ENCODE results near the gene SND1.
A peak's percentile ranks its signal among the peaks of the same experiment; 100 is the strongest.

Gene SND1

DNA sequence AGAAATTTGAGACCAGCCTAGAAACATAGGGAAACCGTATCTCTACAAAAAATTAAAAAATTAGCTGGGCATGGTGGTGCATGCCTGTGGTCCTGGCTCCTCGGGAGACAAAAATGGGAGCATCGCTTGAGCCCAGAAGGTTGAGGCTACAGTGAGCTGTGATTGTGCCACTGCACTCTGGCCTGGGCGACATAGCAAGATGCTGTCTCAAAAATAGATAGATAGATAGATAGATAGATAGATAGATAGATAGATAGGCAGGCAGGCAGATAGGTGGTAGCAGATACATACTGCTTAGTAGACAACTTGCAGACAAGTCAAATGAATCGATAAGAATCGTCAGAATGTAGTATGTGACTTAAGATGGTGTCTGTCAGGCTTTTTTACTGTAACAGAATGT, 106.9 kb downstream of the SND1 start:
- Histone ChIP-seq H3K9ac (ENCODE audit: low read depth, low read length) (no peak overlapping the region), H3K9me3 (replicated peaks; ENCODE audit: low read length) (no peaks in the 10 kb centered on the region), H3K4me2 (ENCODE audit: low read length) (no peak overlapping the region), H3K4me3 (ENCODE audit: low read length) (no peak overlapping the region), H3K36me3 (ENCODE audit: insufficient read depth, low read length) (peaks cover 4% of the 10 kb centered on the region), H3K4me1 (ENCODE audit: control insufficient read depth, insufficient read depth, low read length) (no peaks in the 10 kb centered on the region), H3K27me3 (ENCODE audit: control insufficient read depth, insufficient read depth, low read length) (no peaks in the 10 kb centered on the region)

DNA sequence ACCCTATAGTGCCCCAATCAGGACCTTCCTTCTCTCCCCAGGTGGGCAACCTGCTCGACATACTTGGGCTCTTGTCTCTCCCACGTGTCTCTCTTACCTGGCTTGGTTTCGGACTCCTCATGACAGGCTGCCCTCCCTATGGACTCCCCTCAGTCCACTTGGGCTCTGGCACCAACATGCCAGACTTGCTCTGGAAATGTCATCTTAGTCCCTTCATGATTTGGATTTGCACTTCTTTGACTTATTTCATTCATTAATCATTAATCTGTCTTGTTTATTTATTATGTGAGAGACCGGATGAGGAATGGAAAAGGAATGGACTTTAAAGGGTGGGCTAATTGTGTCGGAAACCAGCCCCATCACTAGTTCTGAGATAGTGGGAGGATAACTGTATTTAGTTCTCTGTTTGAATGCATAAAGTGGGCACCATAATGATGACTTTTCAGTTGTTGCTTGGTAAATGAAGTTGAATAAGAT, 108.0 kb downstream of the SND1 start:
- no peaks in the 10 kb centered on the region for H3K4me1 ChIP-seq (ENCODE audit: control insufficient read depth, insufficient read depth, low read length)
- H3K36me3 ChIP-seq (ENCODE audit: insufficient read depth, low read length) = peaks cover 7% of the 10 kb centered on the region
- no peak overlapping the region for H3K4me3 ChIP-seq (ENCODE audit: low read length)
- no peaks in the 10 kb centered on the region for H3K27me3 ChIP-seq (ENCODE audit: control insufficient read depth, insufficient read depth, low read length)
- H3K4me2 ChIP-seq (ENCODE audit: low read length) = no peak overlapping the region
- no peak overlapping the region for H3K9ac ChIP-seq (ENCODE audit: low read depth, low read length)
- H3K9me3 ChIP-seq (replicated peaks; ENCODE audit: low read length) = no peaks in the 10 kb centered on the region

GRCh38 chr7:127760436-127761031, 108.5 kb downstream of the SND1 start:
- peaks cover 7% of the 10 kb centered on the region for H3K36me3 ChIP-seq (ENCODE audit: insufficient read depth, low read length)
- H3K4me2 ChIP-seq (ENCODE audit: low read length) = no peak overlapping the region
- H3K9me3 ChIP-seq (replicated peaks; ENCODE audit: low read length) = no peaks in the 10 kb centered on the region
- no peak overlapping the region for H3K9ac ChIP-seq (ENCODE audit: low read depth, low read length)
- H3K27me3 ChIP-seq (ENCODE audit: control insufficient read depth, insufficient read depth, low read length) = no peaks in the 10 kb centered on the region
- H3K4me1 ChIP-seq (ENCODE audit: control insufficient read depth, insufficient read depth, low read length) = no peaks in the 10 kb centered on the region
- no peak overlapping the region for H3K4me3 ChIP-seq (ENCODE audit: low read length)

- Histone ChIP-seq H3K9me3 (replicated peaks; ENCODE audit: low read length) (no peaks in the 10 kb centered on the region), H3K4me2 (ENCODE audit: low read length) (no peak overlapping the region), H3K4me1 (ENCODE audit: control insufficient read depth, insufficient read depth, low read length) (no peaks in the 10 kb centered on the region), H3K4me3 (ENCODE audit: low read length) (no peak overlapping the region), H3K9ac (ENCODE audit: low read depth, low read length) (no peak overlapping the region), H3K36me3 (ENCODE audit: insufficient read depth, low read length) (peaks cover 7% of the 10 kb centered on the region), H3K27me3 (ENCODE audit: control insufficient read depth, insufficient read depth, low read length) (no peaks in the 10 kb centered on the region)
Measured at GRCh38 chr7:127761196-127761595, 109.2 kb downstream of the SND1 start.

GRCh38 chr7:127764681-127765080, 112.7 kb downstream of the SND1 start:
- Histone ChIP-seq H3K9ac (ENCODE audit: low read depth, low read length) (no peak overlapping the region), H3K27me3 (ENCODE audit: control insufficient read depth, insufficient read depth, low read length) (no peaks in the 10 kb centered on the region), H3K4me2 (ENCODE audit: low read length) (no peak overlapping the region), H3K9me3 (replicated peaks; ENCODE audit: low read length) (no peaks in the 10 kb centered on the region), H3K36me3 (ENCODE audit: insufficient read depth, low read length) (peaks cover 7% of the 10 kb centered on the region), H3K4me3 (ENCODE audit: low read length) (no peak overlapping the region), H3K4me1 (ENCODE audit: control insufficient read depth, insufficient read depth, low read length) (peaks cover 27% of the 10 kb centered on the region)

GRCh38 chr7:127765150-127765549, 113.2 kb downstream of the SND1 start:
- H3K27me3 ChIP-seq (ENCODE audit: control insufficient read depth, insufficient read depth, low read length) = no peaks in the 10 kb centered on the region
- H3K9me3 ChIP-seq (replicated peaks; ENCODE audit: low read length) = no peaks in the 10 kb centered on the region
- H3K36me3 ChIP-seq (ENCODE audit: insufficient read depth, low read length) = peaks cover 7% of the 10 kb centered on the region
- H3K4me1 ChIP-seq (ENCODE audit: control insufficient read depth, insufficient read depth, low read length) = peaks cover 32% of the 10 kb centered on the region
- H3K9ac ChIP-seq (ENCODE audit: low read depth, low read length) = no peak overlapping the region
- H3K4me3 ChIP-seq (ENCODE audit: low read length) = no peak overlapping the region
- H3K4me2 ChIP-seq (ENCODE audit: low read length) = no peak overlapping the region

DNA sequence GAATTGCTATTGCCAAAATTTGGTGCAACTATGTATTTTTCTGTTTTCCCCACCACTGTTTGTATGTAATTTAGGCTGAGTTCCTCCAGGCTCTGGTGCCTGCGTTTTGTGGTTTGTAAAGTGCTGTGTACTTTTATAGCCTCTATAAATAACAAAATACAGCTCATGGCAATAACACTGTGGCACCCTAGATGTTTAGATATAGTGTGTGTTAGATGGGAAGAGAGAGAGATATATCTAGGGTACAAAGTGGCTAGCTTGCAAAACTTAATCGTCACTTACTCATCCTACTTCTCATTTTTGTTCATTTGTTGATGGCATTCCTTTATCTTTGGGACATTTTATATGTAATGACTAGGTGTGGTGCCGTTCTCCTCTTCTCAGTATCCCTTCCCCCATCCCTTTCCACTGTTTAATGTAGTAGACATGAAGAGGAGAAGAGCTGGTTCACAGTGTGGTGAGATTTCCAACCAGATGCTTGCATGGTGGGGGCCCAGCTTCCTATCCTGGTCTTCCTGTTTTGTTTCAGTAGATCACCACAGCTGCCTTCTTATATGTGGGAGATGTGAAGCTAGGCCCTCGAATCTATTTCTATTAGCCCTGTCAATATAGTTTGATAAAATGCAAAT, 115.0 kb downstream of the SND1 start:
- H3K4me2 ChIP-seq (ENCODE audit: low read length) = no peak overlapping the region
- no peak overlapping the region for H3K9ac ChIP-seq (ENCODE audit: low read depth, low read length)
- peaks cover 3% of the 10 kb centered on the region for H3K36me3 ChIP-seq (ENCODE audit: insufficient read depth, low read length)
- no peaks in the 10 kb centered on the region for H3K27me3 ChIP-seq (ENCODE audit: control insufficient read depth, insufficient read depth, low read length)
- H3K4me1 ChIP-seq (ENCODE audit: control insufficient read depth, insufficient read depth, low read length) = peaks cover 44% of the 10 kb centered on the region
- H3K4me3 ChIP-seq (ENCODE audit: low read length) = no peak overlapping the region
- H3K9me3 ChIP-seq (replicated peaks; ENCODE audit: low read length) = no peaks in the 10 kb centered on the region

DNA sequence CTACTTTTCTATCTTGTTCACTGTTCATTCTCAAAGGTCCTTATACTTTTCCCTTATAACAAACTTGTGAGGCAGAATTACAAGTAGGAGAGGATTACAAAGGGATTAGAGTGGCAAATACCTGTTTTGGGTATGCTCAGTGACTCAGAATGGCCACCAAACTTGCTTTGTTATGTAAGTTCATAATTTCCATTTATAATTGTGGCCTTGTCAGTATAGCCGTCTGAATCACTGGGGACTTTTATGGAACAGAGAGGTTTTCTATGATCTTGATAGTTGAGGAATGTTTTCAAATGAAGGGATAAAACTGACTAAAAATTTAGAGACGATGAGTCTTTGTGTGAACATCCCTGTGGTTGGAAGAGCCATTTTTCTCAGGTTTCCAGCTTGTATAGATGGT, 116.2 kb downstream of the SND1 start:
- Histone ChIP-seq H3K36me3 (ENCODE audit: insufficient read depth, low read length) (peaks cover 3% of the 10 kb centered on the region), H3K9me3 (replicated peaks; ENCODE audit: low read length) (no peaks in the 10 kb centered on the region), H3K27me3 (ENCODE audit: control insufficient read depth, insufficient read depth, low read length) (no peaks in the 10 kb centered on the region), H3K4me2 (ENCODE audit: low read length) (no peak overlapping the region), H3K4me1 (ENCODE audit: control insufficient read depth, insufficient read depth, low read length) (peaks cover 44% of the 10 kb centered on the region), H3K4me3 (ENCODE audit: low read length) (no peak overlapping the region), H3K9ac (ENCODE audit: low read depth, low read length) (no peak overlapping the region)

DNA sequence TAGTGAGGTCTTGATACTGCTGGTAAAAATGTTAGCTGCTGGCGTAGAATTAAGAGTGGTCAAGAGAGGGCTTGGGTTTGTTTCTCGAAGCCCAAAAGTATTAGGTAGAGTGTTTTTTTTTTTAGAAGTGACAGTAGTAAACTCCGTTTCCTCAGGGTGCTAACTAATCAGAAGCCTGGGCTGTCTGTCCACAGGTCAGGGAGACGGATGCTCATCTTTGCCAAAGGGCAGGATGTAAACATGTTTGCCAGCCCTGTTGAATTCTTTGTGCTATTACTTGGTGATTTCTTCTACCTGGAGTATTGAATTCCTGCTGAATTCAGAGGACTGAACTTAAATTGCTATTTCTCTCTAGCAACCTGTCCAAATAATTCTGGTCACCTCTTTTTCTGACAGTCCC, 117.1 kb downstream of the SND1 start:
- peaks cover 44% of the 10 kb centered on the region for H3K4me1 ChIP-seq (ENCODE audit: control insufficient read depth, insufficient read depth, low read length)
- H3K4me3 ChIP-seq (ENCODE audit: low read length) = no peak overlapping the region
- H3K36me3 ChIP-seq (ENCODE audit: insufficient read depth, low read length) = peaks cover 3% of the 10 kb centered on the region
- H3K27me3 ChIP-seq (ENCODE audit: control insufficient read depth, insufficient read depth, low read length) = no peaks in the 10 kb centered on the region
- H3K4me2 ChIP-seq (ENCODE audit: low read length) = no peak overlapping the region
- H3K9me3 ChIP-seq (replicated peaks; ENCODE audit: low read length) = no peaks in the 10 kb centered on the region
- no peak overlapping the region for H3K9ac ChIP-seq (ENCODE audit: low read depth, low read length)

GRCh38 chr7:127769696-127770400, 117.9 kb downstream of the SND1 start:
- H3K4me1 ChIP-seq (ENCODE audit: control insufficient read depth, insufficient read depth, low read length) = peaks cover 46% of the 10 kb centered on the region
- peak overlapping the region; percentile 68 for H3K4me2 ChIP-seq (ENCODE audit: low read length)
- H3K9ac ChIP-seq (ENCODE audit: low read depth, low read length) = no peak overlapping the region
- no peaks in the 10 kb centered on the region for H3K9me3 ChIP-seq (replicated peaks; ENCODE audit: low read length)
- peak overlapping the region; percentile 26 for H3K4me3 ChIP-seq (ENCODE audit: low read length)
- H3K27me3 ChIP-seq (ENCODE audit: control insufficient read depth, insufficient read depth, low read length) = no peaks in the 10 kb centered on the region
- H3K36me3 ChIP-seq (ENCODE audit: insufficient read depth, low read length) = no peaks in the 10 kb centered on the region

DNA sequence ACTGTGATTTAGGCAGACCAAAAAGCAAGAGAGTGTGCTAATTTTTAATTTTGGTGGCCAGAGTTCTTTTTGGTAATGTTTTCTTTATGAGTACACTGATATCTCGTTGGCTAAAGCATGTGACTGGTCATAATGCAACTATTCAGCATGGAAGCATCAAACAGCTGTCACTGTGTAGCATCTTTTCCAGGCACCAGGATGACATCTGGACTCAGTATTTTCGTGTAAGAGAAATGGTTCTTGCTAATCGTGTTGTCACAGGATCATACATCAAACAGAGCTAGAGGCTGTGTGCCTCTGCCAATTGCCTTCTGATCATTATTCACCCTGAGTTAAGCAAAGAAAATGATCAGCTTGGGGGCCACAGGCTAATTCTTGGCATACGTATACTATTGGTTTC, 118.9 kb downstream of the SND1 start:
- no peak overlapping the region for H3K9ac ChIP-seq (ENCODE audit: low read depth, low read length)
- H3K4me3 ChIP-seq (ENCODE audit: low read length) = peak overlapping the region; percentile 21
- H3K4me1 ChIP-seq (ENCODE audit: control insufficient read depth, insufficient read depth, low read length) = peaks cover 56% of the 10 kb centered on the region
- H3K4me2 ChIP-seq (ENCODE audit: low read length) = peak overlapping the region; percentile 68
- H3K27me3 ChIP-seq (ENCODE audit: control insufficient read depth, insufficient read depth, low read length) = no peaks in the 10 kb centered on the region
- H3K36me3 ChIP-seq (ENCODE audit: insufficient read depth, low read length) = no peaks in the 10 kb centered on the region
- H3K9me3 ChIP-seq (replicated peaks; ENCODE audit: low read length) = no peaks in the 10 kb centered on the region
